ENCODE measurements around the gene HOXB1.

Gene HOXB1

DNA sequence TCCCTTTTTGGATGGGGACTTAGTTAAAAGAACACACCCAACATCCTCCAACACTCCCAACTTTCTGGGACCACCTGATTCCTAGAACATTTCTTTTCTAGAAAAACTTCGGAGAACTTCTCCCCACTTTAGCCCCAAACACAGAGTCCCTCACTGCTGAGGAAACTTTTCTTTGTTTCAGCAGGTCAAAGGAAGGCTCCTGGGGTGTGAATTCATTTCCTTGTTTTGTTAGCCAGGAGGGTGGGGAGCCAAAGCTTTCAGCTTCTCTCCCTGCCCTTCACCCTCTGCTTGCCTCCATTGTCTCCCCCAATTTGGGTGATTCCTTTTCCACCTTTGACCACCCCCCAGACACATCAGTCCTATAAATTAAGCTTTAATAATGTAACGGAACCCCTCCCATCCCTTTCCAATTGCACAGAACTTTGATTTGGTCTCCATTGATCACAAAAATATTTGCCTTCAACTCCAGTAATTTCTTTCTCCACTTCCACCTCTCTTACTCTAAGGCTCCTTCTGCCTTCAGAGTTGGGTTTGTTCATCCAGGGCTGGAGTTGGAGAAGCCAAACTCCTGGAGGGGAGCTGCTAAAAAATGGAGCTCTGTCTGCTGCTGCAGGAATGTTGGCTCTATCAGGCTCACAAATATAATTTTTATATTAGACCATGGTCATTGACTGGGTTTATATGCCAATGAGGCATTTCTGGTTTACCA, 37.0 kb upstream of the HOXB1 start:
- DNase-seq (ENCODE audit: low read depth): no peak

DNA sequence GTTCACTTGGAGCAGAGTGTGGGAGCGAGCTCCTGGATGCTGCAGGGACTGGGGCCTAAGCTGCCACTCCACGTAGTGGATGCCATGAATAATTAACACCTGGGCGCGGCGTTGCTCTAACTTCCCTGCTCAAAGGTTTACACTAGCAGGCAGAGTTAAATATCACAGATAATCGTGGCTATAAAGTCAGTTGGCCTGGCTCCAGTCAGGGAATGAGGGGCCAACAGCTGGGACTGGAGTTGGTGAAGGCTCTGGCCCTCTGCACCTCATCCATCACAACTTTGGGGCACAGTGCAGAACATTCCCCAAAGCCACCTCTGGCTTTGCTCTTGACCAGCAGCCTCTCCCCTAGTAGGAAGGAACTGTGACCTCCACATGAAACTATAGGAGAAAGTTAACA, 36.4 kb upstream of the HOXB1 start:
- no peak for DNase-seq (ENCODE audit: low read depth)

DNA sequence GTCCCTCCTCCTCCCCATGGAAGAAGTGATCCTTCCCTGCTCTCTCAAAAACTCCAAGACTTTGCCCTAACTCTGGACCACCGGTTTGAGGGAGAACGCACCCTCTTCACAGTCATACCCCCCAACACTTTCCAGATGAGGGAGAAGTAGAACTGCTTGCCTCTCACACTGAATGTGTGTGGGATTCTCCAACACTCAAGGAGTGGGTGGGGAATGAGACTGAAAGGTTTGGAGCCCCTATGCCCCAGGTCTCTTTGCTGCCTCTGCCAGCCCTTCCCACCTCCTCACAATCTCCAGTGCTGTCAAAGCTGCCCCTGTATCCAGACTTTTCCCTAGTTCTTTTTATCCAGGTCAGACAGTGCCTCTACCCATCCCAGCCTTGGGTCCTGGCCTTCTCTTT, 35.9 kb upstream of the HOXB1 start:
- no peak for DNase-seq (ENCODE audit: low read depth)

DNA sequence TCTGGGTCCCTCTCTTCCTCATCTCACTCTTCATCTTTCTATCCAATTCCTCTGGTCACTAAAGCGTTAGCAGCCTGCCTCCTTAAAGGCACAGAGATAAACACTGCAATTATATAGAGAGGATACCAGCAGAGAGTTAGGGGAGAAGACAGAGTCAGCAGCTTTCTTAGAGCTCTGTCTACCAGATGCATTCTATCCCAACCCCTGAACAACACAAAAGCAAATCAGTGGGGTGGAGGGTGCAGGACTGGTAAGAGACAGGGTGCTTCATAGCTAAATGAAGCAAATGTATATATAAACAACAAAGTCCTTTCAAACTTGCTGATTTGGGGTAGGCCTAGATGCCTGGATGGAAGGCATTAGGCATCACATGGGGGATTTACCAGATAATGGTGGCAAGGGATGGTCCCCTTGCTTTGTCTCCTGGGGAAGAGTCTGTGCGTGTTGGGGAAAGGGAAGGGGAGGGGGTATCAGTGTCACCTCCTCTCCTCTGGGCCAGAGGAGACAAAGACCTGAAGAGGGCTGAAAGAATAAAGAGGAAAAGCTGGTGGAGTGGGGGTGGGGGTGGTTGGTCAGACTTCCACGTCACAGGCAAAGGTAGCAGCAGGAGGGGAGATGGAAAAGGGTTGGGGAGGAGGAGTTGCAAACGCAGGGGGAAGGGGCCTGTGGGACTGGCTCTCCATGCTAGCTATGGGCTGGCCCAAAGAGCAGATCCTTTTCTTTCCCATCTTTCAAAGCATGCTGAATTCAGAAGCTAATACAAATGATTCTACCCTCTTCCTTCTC, 35.3 kb upstream of the HOXB1 start:
- no peak for DNase-seq (ENCODE audit: low read depth)

DNA sequence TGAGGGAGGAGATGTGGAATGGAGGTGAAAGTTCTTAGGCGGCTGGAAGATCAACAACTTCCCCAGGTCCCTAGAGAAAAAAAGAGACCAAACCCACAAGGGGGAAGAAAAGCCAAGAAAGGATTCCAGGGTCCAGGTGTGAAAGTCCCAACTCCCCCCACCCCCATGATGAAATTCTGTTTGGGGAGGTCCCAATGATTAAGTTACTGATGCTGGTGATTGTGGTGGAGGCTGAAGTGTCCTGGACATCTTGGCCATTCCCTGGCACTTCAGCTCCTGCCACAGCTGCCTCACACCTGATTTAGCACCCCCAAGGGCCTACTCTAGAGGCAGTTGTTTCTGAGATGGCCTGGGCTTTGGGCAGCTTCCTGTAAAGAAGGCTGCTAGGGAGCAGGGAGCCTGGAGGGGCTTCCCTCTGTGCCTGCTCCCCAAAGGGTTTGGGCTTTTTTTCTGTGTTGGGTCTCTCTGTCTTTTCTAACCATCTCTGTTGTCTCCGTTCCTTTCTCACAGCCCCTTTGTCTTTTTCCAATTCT, 34.3 kb upstream of the HOXB1 start:
- DNase-seq (ENCODE audit: low read depth): no peak

DNA sequence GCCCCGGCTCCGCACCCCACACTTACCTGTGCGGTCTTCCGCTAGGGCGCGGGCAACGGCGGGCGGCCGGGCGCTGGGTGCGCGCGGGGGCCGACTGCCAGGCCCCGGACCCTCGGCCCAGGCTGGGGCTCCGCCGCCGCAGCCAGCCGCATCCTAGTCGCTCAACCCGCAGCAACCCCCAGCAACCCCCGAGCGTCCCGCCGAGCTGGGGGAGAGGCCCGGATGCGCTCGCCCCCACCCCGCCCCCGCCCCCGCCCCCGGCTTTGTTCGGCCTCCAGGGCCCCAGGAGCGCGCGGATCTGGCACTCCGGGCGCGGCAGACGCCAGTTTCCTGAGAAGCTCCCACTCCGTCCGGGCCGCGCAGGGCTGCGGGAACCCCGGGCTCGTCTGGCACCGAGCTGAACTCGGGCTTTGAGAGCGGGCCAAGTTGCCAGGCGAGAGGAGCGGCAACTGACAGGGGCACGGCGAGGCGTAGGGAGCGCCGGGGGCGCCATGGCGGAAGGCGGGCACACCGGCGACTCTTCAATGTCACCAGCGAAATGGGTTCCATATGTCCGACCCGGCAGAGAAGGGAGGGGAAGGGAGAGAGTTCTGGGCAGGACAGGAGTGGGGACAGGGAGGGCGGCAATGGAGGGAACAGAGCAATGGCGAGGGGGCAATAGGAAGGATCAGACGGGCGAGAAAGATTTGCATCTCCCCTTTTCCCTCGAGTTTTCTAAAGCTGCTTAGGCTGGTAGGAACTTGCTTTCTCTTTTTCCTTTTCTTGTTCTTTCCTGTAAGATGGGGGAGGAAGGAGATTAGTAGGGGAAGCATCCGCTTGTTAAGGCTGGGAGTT, 33.6 kb upstream of the HOXB1 start:
- no peak for DNase-seq (ENCODE audit: low read depth)

DNA sequence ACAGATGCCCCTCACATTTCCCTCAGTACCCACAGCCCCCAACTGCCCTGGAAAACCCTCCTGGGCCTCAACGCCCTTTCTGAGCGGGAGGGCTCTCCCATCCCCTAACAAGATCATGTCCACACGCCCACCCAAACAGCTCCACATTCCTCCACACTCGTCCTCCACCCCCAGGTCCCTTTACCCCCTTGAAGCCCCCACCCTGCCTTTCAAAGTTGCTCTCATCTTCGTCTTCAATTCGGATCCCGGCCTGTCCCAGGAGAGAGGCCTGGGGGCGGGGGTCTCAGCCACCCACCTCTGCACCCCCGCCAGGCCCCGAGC, 33.0 kb upstream of the HOXB1 start:
- no peak for DNase-seq (ENCODE audit: low read depth)

DNA sequence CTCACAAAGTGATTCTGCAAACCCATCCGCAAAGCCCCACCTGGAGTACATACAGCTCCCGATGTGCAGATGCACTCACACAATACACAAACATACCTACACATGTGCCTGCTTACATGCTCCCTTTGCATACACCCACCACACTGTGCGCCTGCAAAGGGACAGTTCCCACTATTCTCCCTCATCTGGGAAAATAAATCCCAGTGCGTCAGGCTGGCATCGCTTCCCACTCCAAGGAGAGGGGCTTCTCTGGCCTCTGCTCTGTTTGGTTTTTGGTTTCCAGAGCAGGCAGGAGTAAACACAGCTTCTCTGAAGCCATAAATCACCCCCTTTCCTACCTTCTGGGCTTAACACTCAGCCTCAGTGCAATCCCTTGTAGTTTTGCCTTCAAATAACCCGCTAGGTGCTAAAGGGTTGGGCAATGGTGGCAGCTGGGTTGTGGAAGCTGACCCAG, 32.6 kb upstream of the HOXB1 start:
- DNase-seq (ENCODE audit: low read depth): no peak

DNA sequence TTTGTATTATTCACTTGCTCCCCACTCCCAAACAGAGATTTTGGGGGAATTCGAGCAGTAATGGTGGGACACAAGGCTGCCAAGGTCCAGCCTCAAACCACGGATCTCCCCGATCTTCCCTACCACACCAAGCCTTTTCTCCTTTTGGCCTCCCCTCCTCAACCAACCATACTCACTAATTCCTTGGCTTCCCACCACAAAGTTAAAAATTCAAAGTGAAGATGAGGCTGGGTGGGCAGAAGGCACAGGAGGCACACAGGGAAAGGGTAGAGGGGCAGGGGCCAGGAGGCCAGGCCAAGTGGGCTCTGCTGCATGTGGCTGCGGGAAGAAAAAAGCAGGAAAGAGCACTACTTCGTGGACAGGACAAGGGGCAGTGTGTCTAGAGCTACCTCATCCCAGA, 32.1 kb upstream of the HOXB1 start:
- no peak for DNase-seq (ENCODE audit: low read depth)

DNA sequence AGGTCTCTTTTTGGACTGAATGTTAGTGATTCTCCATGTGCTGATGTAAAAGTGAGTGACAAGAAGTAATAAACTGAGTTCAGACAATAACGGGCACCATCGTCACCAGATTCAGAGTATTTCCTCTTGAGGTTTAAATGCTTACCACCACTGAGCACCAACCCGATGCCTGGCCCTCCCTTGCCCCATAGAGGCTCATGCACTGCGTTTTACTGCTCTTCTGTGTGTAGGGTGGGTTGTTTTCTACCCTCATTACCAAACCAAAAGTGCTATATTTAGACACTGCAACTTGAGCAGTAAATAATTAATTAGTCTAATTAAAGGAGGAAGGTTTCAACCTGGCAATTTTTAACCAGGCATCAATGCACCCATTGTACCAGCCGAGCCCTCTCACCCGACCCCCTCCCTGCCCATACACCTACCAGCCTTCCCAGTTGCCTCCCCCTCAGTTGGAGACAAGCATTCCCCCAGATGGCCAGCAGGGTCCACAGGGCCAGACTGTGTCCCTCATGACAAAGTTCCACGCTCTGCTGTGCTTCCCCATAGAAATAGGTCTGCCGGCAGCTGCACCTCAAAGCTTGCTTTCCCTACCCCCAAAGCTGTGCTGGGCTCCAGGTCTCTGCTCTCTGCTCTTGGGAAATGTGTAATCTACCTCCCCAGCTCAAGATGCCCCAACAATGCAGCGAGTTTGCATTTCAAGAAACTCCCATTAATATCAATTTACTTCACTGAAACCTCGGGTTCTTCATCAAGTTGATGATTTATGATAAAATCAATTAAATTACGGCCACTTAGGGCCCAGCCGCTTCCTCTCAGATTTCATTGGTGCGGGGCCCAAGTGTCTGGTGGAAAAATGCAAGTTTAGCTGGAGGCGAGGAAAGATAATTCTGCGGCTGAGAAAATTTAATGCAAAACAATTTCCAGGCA, 31.3 kb upstream of the HOXB1 start:
- no peak for DNase-seq (ENCODE audit: low read depth)

DNA sequence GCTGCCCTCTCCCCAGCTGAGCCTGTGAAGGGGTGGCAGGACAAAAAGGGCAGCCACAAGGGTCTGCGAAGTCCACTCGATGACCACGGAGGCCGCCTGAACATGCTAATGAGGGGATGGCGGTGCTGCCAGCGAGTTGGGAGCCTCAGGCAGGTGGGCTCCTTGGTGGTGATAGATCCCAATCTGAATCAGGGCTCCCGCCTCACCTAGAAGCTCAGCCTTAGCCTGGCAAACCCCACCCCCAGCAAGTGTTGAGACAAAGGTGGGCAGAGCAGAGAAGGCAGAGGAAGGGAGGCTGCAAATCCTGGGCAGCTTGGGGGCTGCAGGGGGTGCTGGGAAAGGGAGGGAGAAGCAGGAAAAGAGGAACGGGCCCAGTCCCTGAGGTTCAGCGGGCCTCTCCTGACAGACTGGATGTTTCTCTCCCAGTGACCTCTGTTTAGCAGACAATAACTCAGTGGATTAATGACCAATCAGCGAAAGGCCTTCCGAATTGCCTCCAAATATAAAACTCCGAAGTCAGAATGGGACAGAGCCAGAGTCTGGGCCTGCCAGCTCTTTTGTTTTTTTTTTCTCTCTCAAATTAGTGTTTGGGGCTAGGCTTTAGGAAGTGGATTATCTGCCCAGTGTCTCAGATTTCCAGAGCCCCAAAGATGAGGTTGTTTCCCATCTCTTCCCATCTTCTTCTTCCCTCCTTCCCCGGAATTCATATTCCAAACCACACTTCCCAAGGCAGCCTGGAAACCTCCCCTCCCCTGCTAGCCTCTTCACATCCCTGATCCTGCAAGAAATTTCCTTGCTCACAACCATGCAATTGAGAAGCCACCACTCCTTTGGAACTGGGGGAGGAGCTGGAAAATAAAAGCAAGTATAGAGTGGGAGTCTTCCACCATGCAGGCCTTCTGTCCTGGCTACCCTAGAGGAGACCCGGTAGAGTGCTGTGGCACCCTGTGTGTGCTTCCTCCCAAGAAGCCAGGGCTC, 29.3 kb upstream of the HOXB1 start:
- DNase-seq (ENCODE audit: low read depth): no peak

DNA sequence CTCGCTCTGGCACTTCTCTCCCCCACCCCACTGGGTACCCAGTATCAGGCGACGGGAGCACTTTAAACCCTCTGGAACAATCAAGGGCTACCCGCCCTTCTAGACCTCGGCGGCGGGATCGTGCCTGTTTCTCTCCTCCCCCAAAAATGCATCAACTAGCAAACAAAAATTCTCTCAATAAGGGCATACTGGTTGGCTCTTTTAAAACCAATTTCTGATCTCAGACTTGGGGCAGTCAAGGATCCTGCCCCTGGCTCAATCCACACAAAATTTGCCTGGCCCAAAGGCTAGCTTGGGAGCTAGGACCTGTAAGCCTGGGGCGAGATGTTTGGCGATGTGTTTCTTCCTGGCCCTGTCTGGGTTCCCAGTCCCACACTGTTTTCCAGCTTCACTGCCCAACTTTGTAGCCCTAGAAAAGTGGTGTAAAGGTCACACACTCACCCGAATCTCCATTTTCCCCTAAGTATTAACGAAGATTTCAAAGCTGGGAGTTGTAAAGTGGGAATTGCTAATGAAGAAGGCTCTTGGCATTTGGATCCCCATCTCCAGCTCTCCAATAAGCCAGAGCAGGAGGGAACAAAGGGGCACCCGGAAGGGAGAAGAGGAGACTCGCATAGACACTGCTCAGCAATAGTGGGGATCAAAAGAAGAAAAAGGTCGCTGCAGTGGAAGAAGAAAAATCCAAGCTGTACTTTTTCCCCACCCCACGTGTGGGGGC, 28.5 kb upstream of the HOXB1 start:
- DNase-seq (ENCODE audit: low read depth): no peak

DNA sequence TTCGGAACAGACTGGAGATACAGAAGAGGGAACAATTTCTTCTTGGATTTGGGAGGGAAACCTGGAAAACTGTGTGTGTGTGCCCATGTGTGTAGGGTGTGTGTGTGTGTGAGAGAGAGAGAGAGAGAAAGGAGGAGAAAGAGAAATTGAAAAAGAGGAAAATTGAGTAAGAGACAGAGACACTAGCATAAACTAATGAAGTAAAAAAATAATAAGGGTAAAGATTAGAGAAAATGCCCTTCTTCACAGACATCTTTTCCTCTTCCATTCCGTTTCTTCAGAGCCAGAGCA, 28.0 kb upstream of the HOXB1 start:
- no peak for DNase-seq (ENCODE audit: low read depth)

DNA sequence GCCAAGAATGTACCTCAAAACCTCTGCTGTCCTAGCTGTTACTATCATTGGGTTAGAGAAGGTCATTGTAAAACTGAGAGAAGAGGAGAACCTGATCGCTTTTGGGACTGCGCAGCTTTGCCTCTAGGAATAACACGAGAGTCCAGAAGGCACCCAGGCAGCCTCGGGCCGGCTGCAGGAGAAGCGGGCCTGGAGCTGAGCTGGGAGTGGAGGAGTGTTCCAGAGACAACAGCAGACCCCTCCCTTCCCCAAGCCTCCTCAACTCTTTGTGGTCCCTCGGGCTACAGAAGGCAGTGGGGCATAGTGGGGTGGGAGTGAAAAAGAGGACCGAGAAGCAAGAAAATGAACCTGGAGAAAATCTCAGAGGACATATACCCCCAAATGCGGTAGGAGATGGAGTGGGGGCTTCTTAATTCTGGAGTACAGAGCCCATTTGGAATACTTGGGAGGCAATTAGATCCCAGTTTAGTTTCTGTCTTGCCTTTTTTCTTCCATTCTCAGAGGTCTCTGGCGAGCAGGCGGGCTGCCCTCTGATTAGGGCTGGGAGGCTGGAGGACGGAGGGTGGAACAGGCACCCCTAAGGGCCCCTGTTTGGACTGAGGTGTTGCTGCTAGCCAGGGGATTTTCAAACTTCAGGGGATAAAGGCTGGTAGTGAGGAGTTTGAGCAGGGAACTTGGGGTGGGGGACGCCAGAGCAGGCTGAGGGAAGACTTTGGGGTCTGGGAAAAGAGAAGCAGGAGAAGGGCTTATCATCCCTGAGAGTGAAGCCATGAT, 27.4 kb upstream of the HOXB1 start:
- DNase-seq (ENCODE audit: low read depth): no peak

DNA sequence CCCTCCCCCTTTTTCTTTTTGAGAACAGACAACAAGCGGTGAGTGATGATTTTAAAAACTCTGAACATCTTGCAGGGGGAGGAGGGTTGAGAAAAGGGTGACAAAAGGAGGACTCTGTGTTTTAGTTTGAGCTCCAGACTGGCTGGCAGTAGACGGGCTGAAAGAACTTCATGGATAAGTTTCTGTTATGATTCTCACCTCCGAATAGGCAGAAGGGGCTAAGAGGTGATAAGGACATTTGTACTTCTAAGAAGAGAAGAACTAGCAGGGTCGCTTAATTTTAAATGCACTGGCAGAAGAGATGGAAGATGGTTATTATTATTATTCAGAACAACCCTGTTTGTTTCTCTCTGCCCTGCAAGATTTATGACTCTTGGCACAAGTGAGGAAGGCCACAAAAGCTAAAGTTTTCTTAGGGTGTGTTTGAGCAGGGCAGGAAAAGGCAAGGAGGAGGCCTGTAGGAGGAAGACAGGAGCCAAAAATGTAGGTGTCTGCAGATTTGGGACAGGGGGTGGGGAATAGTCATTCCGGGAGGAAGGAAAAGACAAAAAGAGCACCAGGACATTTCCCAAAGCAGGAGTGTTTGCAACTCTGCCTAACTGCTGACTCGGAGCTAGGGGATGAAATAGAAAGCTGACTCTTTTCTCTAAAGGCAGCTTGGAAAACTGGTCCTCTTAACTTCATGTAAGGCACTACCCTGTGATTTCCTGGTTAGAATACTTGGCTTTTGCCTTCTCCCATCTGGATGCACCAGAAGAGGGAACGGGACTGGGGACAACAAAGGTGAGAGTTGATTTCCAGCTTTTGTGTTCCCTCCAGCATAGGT, 26.0 kb upstream of the HOXB1 start:
- DNase-seq (ENCODE audit: low read depth): no peak

DNA sequence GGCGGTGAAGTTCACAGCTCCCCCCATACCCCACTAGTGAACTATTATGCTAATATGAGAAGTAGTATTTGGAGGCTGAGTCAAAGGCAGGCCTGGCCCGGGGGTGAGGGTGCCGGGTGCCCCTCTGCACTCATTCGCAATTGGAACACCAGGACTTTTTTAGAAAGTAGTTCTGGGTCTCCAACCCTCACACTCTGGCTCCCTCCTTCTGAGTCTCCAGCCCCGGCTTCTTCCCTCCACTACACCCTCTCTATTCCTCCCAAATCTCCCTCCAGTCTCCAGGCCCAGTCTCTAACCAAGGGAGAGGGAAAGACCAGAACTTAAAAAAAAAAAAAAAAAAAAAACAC, 25.4 kb upstream of the HOXB1 start:
- no peak for DNase-seq (ENCODE audit: low read depth)

DNA sequence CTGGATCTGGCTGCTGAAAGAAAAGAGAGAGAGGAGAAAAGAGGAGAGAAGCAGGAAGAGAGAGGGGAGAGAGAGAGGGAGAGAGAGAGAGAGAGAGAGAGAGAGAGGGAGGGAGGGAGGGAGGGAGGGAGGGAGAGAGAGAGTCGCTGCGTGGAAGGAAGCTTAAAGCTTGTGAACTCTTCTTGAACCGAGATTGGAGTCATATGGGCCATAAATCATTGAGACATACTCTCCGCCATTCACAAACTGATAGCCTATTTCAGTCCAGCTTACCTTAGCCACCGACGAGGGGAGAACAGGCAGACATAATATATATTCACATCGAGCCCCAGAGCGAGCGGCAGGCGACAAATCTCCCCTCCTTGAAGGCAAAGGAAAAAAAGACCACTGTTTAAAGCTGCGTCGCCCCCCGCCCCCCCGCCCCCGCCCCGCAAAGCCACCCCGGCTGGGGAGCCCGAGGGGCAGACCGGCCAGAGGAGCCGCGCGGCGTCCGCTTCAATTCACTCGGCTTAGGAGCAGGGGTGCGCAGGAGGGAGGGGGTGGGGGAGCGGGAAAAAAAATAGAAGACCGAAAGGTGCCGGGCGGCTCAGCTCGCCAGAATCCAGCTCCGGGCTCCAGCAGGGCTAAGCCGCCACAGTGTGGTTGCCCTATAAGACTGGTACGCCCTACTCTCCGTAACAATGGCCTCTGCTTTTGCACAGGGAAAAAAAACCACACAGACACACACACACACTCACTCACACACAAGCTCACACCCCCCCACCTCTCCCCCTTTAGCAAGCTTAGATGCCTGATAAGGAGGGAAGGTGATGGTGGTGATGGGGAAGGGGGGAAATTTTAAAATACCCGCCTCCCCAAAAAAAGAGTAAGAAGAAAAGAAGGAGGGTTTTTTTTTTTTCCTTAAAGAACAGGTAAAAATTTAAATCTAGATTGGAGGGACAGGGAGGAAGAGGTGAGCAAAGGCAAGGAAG, 24.7 kb upstream of the HOXB1 start:
- no peak for DNase-seq (ENCODE audit: low read depth)
